ENCODE results near the gene KREMEN1.

DNA sequence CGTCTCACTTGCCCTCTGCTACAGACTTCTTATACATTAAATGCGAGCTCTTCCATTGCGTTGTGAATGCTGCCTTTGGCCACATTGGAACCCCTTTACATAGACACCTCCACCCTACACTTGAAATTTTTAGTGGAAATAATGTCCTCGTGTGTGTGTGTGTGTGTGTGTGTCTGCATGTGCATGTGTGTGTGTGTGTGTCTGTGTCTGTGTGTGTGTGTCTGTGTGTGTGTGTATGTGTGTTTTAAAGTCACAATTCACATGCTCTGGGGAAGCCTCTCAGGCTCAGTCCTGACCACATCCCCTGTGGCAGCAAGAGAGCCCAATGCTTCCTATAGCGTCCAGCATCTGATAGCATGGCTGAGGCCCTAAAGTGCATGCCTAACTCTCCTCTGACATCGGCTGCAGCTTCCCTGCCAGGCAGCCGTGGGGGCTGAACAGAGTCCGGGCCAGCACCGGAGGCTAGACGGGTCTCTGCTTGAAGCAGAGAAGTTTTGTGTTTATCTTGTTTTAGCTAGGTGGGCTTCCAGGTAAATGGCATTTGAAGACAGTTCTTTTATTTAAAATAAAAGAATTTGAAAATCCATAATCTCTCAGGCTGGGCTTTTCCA, 68.3 kb downstream of the KREMEN1 start:
- TF ChIP-seq POLR2A (IDR thresholded peaks at IDR 0.05) (no peak), POLR2AphosphoS5 (IDR thresholded peaks at IDR 0.05; ENCODE audit: insufficient read depth in 1 of 2, low read depth in 1 of 2) (no peak)
- TF ChIP-seq, protein P1, sequence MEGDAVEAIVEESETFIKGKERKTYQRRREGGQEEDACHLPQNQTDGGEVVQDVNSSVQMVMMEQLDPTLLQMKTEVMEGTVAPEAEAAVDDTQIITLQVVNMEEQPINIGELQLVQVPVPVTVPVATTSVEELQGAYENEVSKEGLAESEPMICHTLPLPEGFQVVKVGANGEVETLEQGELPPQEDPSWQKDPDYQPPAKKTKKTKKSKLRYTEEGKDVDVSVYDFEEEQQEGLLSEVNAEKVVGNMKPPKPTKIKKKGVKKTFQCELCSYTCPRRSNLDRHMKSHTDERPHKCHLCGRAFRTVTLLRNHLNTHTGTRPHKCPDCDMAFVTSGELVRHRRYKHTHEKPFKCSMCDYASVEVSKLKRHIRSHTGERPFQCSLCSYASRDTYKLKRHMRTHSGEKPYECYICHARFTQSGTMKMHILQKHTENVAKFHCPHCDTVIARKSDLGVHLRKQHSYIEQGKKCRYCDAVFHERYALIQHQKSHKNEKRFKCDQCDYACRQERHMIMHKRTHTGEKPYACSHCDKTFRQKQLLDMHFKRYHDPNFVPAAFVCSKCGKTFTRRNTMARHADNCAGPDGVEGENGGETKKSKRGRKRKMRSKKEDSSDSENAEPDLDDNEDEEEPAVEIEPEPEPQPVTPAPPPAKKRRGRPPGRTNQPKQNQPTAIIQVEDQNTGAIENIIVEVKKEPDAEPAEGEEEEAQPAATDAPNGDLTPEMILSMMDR (IDR thresholded peaks at IDR 0.05), result no peak
